GM18951 (cell line): ENCODE results near the gene TANGO6.
"Not testable (repeated sequence)": the region's sequence is repeated elsewhere in the genome, so short reads cannot be mapped to it uniquely, and the experiment has no call there.

Experiments
- POLR2A ChIP-seq: IDR thresholded peaks from 4 replicates; pipeline ENCODE4 v1.6.1; 2011; ENCODE audit warnings: mild to moderate bottlenecking; ENCODE audit not compliant: insufficient read length, insufficient read depth; ENCODE audit errors: extremely low read depth
- in situ Hi-C: fragments of 300-500 bp; cut with MboI; formaldehyde crosslinking; loops from one replicate; pipeline ENCODE4 v1.12.0; 2022; ENCODE audit warnings: low sequenced_read_pairs, mixed read lengths, inconsistent platforms; ENCODE audit not compliant: unreplicated experiment

The TANGO6 gene

GRCh38 chr16:69116256-69116875 lies 273.0 kb downstream of the TANGO6 start:
- in situ Hi-C loops = loop anchor here (25.0 kb wide), 2 partner anchors 204 to 279 kb away; partner anchors contain the start of gene TANGO6
- no peak for TF ChIP-seq POLR2A

- in situ Hi-C loops = loop anchor here (25.0 kb wide), 2 partner anchors 205 to 280 kb away; partner anchors contain the start of gene TANGO6
- no peak for TF ChIP-seq POLR2A
Observed at GRCh38 chr16:69116906-69117305, 273.6 kb downstream of the TANGO6 start.

GRCh38 chr16:69118468-69118867 lies 275.1 kb downstream of the TANGO6 start:
- TF ChIP-seq POLR2A = no peak
- in situ Hi-C loops = loop anchor here (25.0 kb wide), 2 partner anchors 206 to 281 kb away; partner anchors contain the start of gene TANGO6

GRCh38 chr16:69118994-69119393 lies 275.7 kb downstream of the TANGO6 start:
- no peak for TF ChIP-seq POLR2A
- in situ Hi-C loops = loop anchor here (25.0 kb wide), 2 partner anchors 207 to 282 kb away; partner anchors contain the start of gene TANGO6

- in situ Hi-C loops = loop anchor here (25.0 kb wide), 2 partner anchors 207 to 282 kb away; partner anchors contain the start of gene TANGO6
- no peak for TF ChIP-seq POLR2A
Observed at GRCh38 chr16:69119536-69119935, 276.2 kb downstream of the TANGO6 start.

- TF ChIP-seq POLR2A = no peak
- in situ Hi-C loops = loop anchor here (25.0 kb wide), 2 partner anchors 208 to 283 kb away; partner anchors contain the start of gene TANGO6
Observed at GRCh38 chr16:69120096-69120664, 276.8 kb downstream of the TANGO6 start.

- in situ Hi-C loops = loop anchor here (25.0 kb wide), 2 partner anchors 212 to 287 kb away; partner anchors contain the start of gene TANGO6
- TF ChIP-seq POLR2A = no peak
Observed at GRCh38 chr16:69123910-69124309, 280.6 kb downstream of the TANGO6 start.

- in situ Hi-C loops = loop anchor here (25.0 kb wide), 2 partner anchors 212 to 287 kb away; partner anchors contain the start of gene TANGO6
Observed at GRCh38 chr16:69124406-69124805, 281.1 kb downstream of the TANGO6 start.

GRCh38 chr16:69124961-69125360 lies 281.6 kb downstream of the TANGO6 start:
- in situ Hi-C loops = loop anchor here (25.0 kb wide), 2 partner anchors 213 to 288 kb away; partner anchors contain the start of gene TANGO6

GRCh38 chr16:69126221-69126620 lies 282.9 kb downstream of the TANGO6 start:
- in situ Hi-C loops = no loop called here
- TF ChIP-seq POLR2A = no peak

- in situ Hi-C loops = not testable (repeated sequence)
Observed at GRCh38 chr16:69126801-69127200, 283.5 kb downstream of the TANGO6 start.

GRCh38 chr16:69127966-69128510 lies 284.7 kb downstream of the TANGO6 start:
- TF ChIP-seq POLR2A = no peak
- in situ Hi-C loops = no loop called here

GRCh38 chr16:69130461-69130860 lies 287.1 kb downstream of the TANGO6 start:
- no peak for TF ChIP-seq POLR2A
- in situ Hi-C loops = no loop called here
